Coronary artery (tissue), 2 donors: ENCODE data around the gene GABRG3.

Experiments
- DNase-seq: peaks from one replicate; pipeline ENCODE4 v3.0.0-alpha.2; 2017; ENCODE audit warnings: low spot score
- H3K27ac ChIP-seq, 2 donors: fragments of 200-600 bp; sonication (generic); one replicate each; pipeline ENCODE4 v1.5.1; 2016 to 2019
- H3K4me3 ChIP-seq: fragments of 200-600 bp; sonication (generic); 2 replicates; pipeline ENCODE4 v1.5.1; 2016; ENCODE audit warnings: mild to moderate bottlenecking, moderate library complexity
- CTCF ChIP-seq: fragments of 200-600 bp; sonication (generic); IDR thresholded peaks from one replicate; pipeline ENCODE4 v1.5.1; 2019; ENCODE audit warnings: antibody characterized with exemption

Gene GABRG3

DNA sequence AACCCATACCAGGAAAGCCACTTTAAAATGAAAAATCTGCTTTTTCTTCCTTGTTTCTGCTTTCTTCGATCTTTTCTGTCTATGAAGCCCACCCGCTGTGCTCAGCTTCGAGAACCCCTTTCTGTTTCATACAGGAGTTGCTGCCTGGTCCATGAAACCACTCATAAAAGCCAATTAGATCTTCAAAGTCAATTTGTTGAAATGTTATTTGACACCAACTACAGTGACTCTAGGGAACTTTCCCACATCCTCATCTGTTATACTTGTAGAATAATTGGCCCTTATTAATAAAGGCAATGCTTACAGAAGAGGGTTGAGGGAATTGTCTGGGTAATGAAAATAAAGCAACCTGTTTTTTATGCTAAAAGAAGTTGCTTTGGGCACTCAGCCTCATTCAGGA, 604.5 kb downstream of the GABRG3 start:
- TF ChIP-seq CTCF, result no peak
- DNase-seq, result no peak
- H3K27ac ChIP-seq, result no peak overlapping the region
- no peak overlapping the region for H3K4me3 ChIP-seq

GRCh38 chr15:27576576-27576975, 605.6 kb downstream of the GABRG3 start:
- no peak for TF ChIP-seq CTCF

DNA sequence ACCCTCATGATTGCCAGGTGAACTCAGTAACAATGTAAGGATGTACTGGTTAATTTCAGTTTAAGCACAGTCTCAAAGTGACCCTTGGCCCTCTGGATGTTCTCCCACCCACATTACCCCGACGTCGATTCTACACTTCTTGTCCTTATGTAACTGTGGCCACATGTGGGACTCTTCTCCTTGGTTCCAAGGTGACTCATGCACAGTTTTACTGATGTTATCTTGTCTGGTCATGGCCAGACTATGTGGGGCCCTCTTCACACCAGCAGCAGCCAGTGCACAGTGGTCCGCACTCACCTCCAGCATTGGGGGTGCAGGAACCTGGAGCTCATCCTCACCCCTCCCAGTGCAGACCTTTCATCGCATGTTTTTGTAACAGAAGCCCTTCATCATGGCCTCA, 608.8 kb downstream of the GABRG3 start:
- TF ChIP-seq CTCF, result no peak
- DNase-seq, result no peak
- Histone ChIP-seq H3K4me3 (no peak overlapping the region), H3K27ac (no peak overlapping the region)

More at GRCh38 chr15:27576576-27576975, 605.6 kb downstream of the GABRG3 start:
- Histone ChIP-seq H3K27ac (no peak overlapping the region), H3K4me3 (no peak overlapping the region)
- no peak for DNase-seq

DNA sequence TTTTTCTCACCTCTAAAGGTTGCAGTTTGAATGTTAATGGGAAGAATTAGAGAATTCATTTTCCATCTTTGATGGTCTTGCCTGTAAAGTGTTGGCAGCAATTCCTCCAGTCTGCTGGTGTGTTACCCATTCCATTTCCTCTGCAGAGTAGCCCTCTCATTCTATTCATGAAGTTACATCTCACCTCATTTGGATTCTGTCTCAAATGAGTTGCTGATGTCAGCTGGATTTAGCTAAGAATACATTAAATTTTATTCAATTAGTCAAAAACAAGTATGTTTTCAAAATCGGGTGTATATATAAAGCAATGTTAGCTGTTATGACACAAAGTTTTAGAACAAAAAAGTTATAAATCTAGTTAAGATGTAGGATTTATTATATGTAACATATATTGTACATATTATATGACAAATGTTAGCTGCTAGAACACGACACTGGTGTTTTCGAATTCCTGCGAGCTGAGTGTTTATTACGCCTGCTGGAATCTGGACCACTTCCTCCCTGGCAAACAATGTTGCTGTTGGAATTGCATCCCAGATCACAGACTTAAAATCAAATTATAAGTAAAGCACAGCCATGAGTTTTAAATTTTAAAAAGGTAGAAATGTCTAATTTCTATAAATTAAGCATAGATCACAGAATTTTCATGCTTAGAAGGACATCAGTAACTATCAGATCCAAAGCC, 611.9 kb downstream of the GABRG3 start:
- no peak for TF ChIP-seq CTCF
- no peak for DNase-seq
- H3K27ac ChIP-seq, result no peak overlapping the region
- no peak overlapping the region for H3K4me3 ChIP-seq

DNA sequence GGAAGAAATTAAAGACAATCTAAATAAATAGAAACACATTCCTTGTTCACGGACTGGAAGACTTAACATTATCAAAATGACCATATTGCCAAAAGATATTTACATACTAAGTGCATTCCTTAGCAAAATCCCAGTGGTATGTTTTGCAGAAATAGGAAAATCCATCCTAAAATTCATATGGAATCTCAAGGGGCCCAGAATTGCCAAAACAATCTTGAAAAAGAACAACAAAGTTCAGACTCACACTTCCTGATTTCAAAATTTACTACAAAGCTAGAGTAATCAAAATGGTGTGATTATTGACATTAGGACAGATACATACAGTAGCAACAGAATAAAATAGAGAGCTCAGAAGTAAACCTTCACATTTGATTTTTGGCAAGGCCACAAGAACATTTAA, 612.7 kb downstream of the GABRG3 start:
- DNase-seq, result no peak
- H3K4me3 ChIP-seq, result no peak overlapping the region
- TF ChIP-seq CTCF, result no peak
- no peak overlapping the region for H3K27ac ChIP-seq

- Histone ChIP-seq H3K4me3 (no peak overlapping the region), H3K27ac (no peak overlapping the region)
- TF ChIP-seq CTCF, result no peak
- no peak for DNase-seq
Observed at GRCh38 chr15:27585041-27585640, 614.2 kb downstream of the GABRG3 start.

- no peak for DNase-seq
- no peak overlapping the region for H3K27ac ChIP-seq
- no peak for TF ChIP-seq CTCF
- no peak overlapping the region for H3K4me3 ChIP-seq
Observed at GRCh38 chr15:27587810-27588209, 616.8 kb downstream of the GABRG3 start.
